ENCODE data around the gene SSC4D.

The SSC4D gene

GRCh38 chr7:76354516-76354915, 55.0 kb downstream of the SSC4D start:
- no peak for DNase-seq (ENCODE audit: low read depth)

- no peak for DNase-seq (ENCODE audit: low read depth)
Observed at GRCh38 chr7:76353744-76354143, 55.8 kb downstream of the SSC4D start.

GRCh38 chr7:76352193-76352592, 57.3 kb downstream of the SSC4D start:
- DNase-seq (ENCODE audit: low read depth), result no peak

- DNase-seq (ENCODE audit: low read depth), result no peak
Observed at GRCh38 chr7:76351372-76351771, 58.1 kb downstream of the SSC4D start.

GRCh38 chr7:76349313-76349885, 60.1 kb downstream of the SSC4D start:
- no peak for DNase-seq (ENCODE audit: low read depth)

- no peak for DNase-seq (ENCODE audit: low read depth)
Observed at GRCh38 chr7:76347710-76348109, 61.8 kb downstream of the SSC4D start.

GRCh38 chr7:76346778-76347177, 62.7 kb downstream of the SSC4D start:
- no peak for DNase-seq (ENCODE audit: low read depth)

GRCh38 chr7:76346097-76346496, 63.4 kb downstream of the SSC4D start:
- DNase-seq (ENCODE audit: low read depth), result no peak

GRCh38 chr7:76343931-76344321, 65.6 kb downstream of the SSC4D start:
- no peak for DNase-seq (ENCODE audit: low read depth)

- DNase-seq (ENCODE audit: low read depth), result no peak
Observed at GRCh38 chr7:76343294-76343930, 66.1 kb downstream of the SSC4D start.

- no peak for DNase-seq (ENCODE audit: low read depth)
Observed at GRCh38 chr7:76342222-76342621, 67.3 kb downstream of the SSC4D start.

GRCh38 chr7:76340617-76341131, 68.8 kb downstream of the SSC4D start:
- DNase-seq (ENCODE audit: low read depth), result no peak
